Tibial nerve (tissue), 4 donors: ENCODE measurements around the gene DNAH6. TPM values are rescaled to one million over a fixed set of nuclear protein-coding genes. Genes with fewer than 3 reads are reported as not detected.

Experiments used
- DNase-seq, 2 donors: peaks; one replicate each; pipeline ENCODE4 v3.0.0-alpha.2; 2019; ENCODE audit warnings: low spot score in 2 of 2
- H3K27ac ChIP-seq, 4 donors: fragments of 200-600 bp; sonication (generic) in 3 of 4; one replicate each; pipeline ENCODE4 v1.5.1; 2017 to 2019; ENCODE audit warnings: mild to moderate bottlenecking in 1 of 4
- H3K27me3 ChIP-seq, 2 donors: fragments of 200-600 bp; sonication (generic) in 1 of 2; one replicate each; pipeline versions ENCODE4 v1.5.1 to v1.6.0; 2017 to 2019
- H3K36me3 ChIP-seq, 3 donors: fragments of 200-600 bp; sonication (generic); one replicate each; pipeline ENCODE4 v1.5.1; 2018 to 2019
- H3K4me1 ChIP-seq, 4 donors: fragments of 200-600 bp; sonication (generic) in 3 of 4; one replicate each; pipeline ENCODE4 v1.5.1; 2017 to 2019
- H3K4me3 ChIP-seq, 4 donors: fragments of 200-600 bp; sonication (generic) in 3 of 4; one replicate each; pipeline ENCODE4 v1.5.1; 2017 to 2019; ENCODE audit warnings: mild to moderate bottlenecking in 1 of 4, moderate library complexity in 1 of 4
- H3K9me3 ChIP-seq, 4 donors: fragments of 200-600 bp; sonication (generic) in 3 of 4; one replicate each; pipeline ENCODE4 v1.5.1; 2017 to 2019
- CTCF ChIP-seq, 5 experiments: fragments of 200-600 bp in 3 of 5; fragments of 450-650 bp in 2 of 5; sonication (generic) in 3 of 5; IDR thresholded peaks; one replicate each; pipeline ENCODE4 v1.5.1; 2016 to 2019; ENCODE audit warnings: antibody characterized with exemption in 5 of 5, mild to moderate bottlenecking in 3 of 5, moderate library complexity in 2 of 5
- EP300 ChIP-seq, 2 donors: sonication (generic); formaldehyde crosslinking; IDR thresholded peaks; one replicate each; pipeline ENCODE4 v1.6.1; 2017; ENCODE audit warnings: antibody characterized with exemption in 2 of 2, mild to moderate bottlenecking in 1 of 2
- POLR2A ChIP-seq, 2 donors: fragments of 450-650 bp; IDR thresholded peaks; one replicate each; pipeline ENCODE4 v1.6.1; 2017; ENCODE audit warnings: antibody characterized with exemption in 2 of 2, mild to moderate bottlenecking in 2 of 2, moderate library complexity in 2 of 2
- WGBS, 2 donors: methylation state at CpG; one replicate each; pipeline ENCODE4 v1.1.5; 2018; 5-methylcytosine and 5-hydroxymethylcytosine counted together
- total RNA-seq, 4 donors: library from RNA; depleted of rRNA; stranded (reverse); fragments of >200 nt; gene quantifications; one replicate each; pipeline ENCODE4 v1.1.0, GENCODE V29; 2016

DNAH6 gene
- total RNA-seq, 4 donors from 2014 or later = 2.2 to 5.9 (median 2.7) TPM

GRCh38 chr2:84823229-84823628, 306.9 kb downstream of the DNAH6 start:
- Histone ChIP-seq H3K9me3 (no peaks in the 10 kb centered on the region), H3K36me3 (no peaks in the 10 kb centered on the region), H3K27ac (no peak overlapping the region), H3K27me3 (no peaks in the 10 kb centered on the region), H3K4me1 (no peaks in the 10 kb centered on the region), H3K4me3 (no peak overlapping the region)
- DNase-seq = no peak
- TF ChIP-seq EP300 (IDR thresholded peaks at IDR 0.05) = no peak
- no peak for TF ChIP-seq CTCF (IDR thresholded peaks at IDR 0.05)
- TF ChIP-seq POLR2A (IDR thresholded peaks at IDR 0.05) = no peak
- WGBS, 2 donors = 80 to 82% methylated on average over 5 of the region's 5 CpGs

DNA sequence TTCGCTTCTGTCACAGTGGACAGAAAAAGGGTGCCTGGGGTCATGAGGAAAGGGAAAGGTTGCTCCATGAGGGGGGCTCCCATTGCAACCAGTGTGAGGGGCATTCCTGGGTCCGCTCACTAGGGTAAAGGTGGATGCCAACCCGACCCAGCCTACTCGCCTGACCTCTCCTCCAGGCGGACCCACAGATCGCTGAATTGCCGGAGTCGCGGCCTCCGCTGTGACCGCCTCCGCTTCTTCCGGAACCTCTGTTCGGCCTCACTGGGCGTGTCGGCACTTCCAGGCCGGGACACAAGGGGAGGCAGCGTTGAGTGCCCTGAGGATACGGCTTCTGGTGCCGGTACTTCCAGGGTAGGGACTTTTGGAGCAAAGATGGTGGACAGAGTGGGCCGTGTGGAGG, 307.5 kb downstream of the DNAH6 start:
- no peaks in the 10 kb centered on the region for H3K36me3 ChIP-seq
- H3K27me3 ChIP-seq = no peaks in the 10 kb centered on the region
- TF ChIP-seq CTCF (IDR thresholded peaks at IDR 0.05) (no peak), POLR2A (IDR thresholded peaks at IDR 0.05) (no peak), EP300 (IDR thresholded peaks at IDR 0.05) (no peak)
- 96 to 97% methylated on average over 19 to 21 of the region's 21 CpGs for WGBS, 2 donors
- no peak overlapping the region for H3K27ac ChIP-seq
- H3K4me3 ChIP-seq = no peak overlapping the region
- DNase-seq = no peak
- H3K4me1 ChIP-seq = no peaks in the 10 kb centered on the region
- no peaks in the 10 kb centered on the region for H3K9me3 ChIP-seq

GRCh38 chr2:84827978-84828575, 311.8 kb downstream of the DNAH6 start:
- no peaks in the 10 kb centered on the region for H3K9me3 ChIP-seq
- no peak overlapping the region for H3K27ac ChIP-seq
- no peaks in the 10 kb centered on the region for H3K36me3 ChIP-seq
- no peak for DNase-seq
- TF ChIP-seq CTCF (IDR thresholded peaks at IDR 0.05) (no peak), POLR2A (IDR thresholded peaks at IDR 0.05) (no peak), EP300 (IDR thresholded peaks at IDR 0.05) (no peak)
- WGBS, 2 donors = 73 to 79% methylated on average over 2 of the region's 2 CpGs
- no peaks in the 10 kb centered on the region for H3K27me3 ChIP-seq
- no peaks in the 10 kb centered on the region for H3K4me1 ChIP-seq
- no peak overlapping the region for H3K4me3 ChIP-seq

DNA sequence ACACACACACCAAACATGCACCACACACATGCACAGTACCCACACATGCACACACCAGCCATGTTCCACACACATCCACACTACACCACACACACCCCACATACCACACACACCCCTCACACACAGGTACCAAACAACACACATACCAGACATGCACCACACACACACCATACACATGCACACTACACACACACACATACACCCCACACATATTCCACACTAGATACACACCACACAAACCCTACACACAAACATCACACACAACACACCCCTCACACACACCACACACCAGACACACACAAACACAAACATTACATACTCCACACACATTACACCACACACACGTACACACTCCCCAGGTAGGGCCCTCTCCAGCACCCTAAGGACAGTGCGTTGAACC, 313.4 kb downstream of the DNAH6 start:
- Histone ChIP-seq H3K4me3 (no peak overlapping the region), H3K4me1 (no peaks in the 10 kb centered on the region), H3K36me3 (no peaks in the 10 kb centered on the region), H3K9me3 (no peaks in the 10 kb centered on the region), H3K27ac (no peak overlapping the region), H3K27me3 (no peaks in the 10 kb centered on the region)
- DNase-seq = no peak
- no peak for TF ChIP-seq CTCF (IDR thresholded peaks at IDR 0.05)
- TF ChIP-seq POLR2A (IDR thresholded peaks at IDR 0.05) = no peak
- TF ChIP-seq EP300 (IDR thresholded peaks at IDR 0.05) = no peak
- 83 to 87% methylated on average over 2 of the region's 2 CpGs for WGBS, 2 donors

GRCh38 chr2:84830095-84830494, 313.8 kb downstream of the DNAH6 start:
- H3K4me3 ChIP-seq = no peak overlapping the region
- 61 to 64% methylated on average over 11 of the region's 11 CpGs for WGBS, 2 donors
- TF ChIP-seq CTCF (IDR thresholded peaks at IDR 0.05) (no peak), POLR2A (IDR thresholded peaks at IDR 0.05) (no peak), EP300 (IDR thresholded peaks at IDR 0.05) (no peak)
- H3K27ac ChIP-seq = no peak overlapping the region
- no peaks in the 10 kb centered on the region for H3K27me3 ChIP-seq
- no peaks in the 10 kb centered on the region for H3K36me3 ChIP-seq
- DNase-seq = peak in 1 of 2 donors; percentile 18
- no peaks in the 10 kb centered on the region for H3K9me3 ChIP-seq
- no peaks in the 10 kb centered on the region for H3K4me1 ChIP-seq
